ENCODE data around the gene SAMD13. TPM values are rescaled to one million over a fixed set of nuclear protein-coding genes. Genes with fewer than 3 reads are reported as not detected.

SAMD13 gene
- total and polyA plus RNA-seq, 2 donors (not counting 3 experiments of a cell fraction or from before 2014, with no cell fraction given), result 1.2 to 4.8 TPM

DNA sequence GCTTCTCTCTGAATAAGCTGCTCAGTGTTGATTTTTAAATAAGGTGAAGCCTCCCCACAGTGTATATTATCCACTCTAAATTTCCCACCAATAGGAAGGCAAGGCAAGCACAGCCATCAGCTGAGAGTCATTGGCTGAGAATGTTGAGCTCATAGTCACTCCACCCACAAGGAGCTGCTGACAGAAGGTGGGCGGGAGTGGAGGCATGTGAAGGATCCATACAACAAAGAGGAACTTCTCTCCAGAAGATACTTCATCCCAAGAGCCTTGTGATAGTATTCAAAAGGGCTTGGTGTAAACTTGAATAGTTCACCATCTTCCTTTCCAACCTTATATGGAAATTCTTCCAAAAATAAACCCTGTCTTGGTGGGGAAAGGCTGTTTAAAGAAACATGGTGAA is 42.8 kb downstream of the SAMD13 start:
- DNase-seq (ENCODE audit: low read depth, low spot score), result no peak
- POLR2A ChIA-PET, result no interaction called here
- CTCF ChIA-PET, result no interaction called here
- Histone ChIP-seq H3K27ac (ENCODE audit: insufficient read depth, low read depth, low read length) (no peak overlapping the region), H3K9me3 (replicated peaks; ENCODE audit: control insufficient read depth, insufficient read depth, low read length) (no peaks in the 10 kb centered on the region), H3K4me3 (replicated peaks in 1 of 3; ENCODE audit: insufficient read depth in 1 of 3, low read depth in 1 of 3, low read length in 3 of 3) (no peak overlapping the region), H2AFZ (ENCODE audit: low read depth, low read length) (no peak overlapping the region), H3K36me3 (ENCODE audit: control insufficient read depth in 2 of 2, extremely low read depth in 1 of 2, insufficient read depth in 2 of 2, low read length in 2 of 2) (no peaks in the 10 kb centered on the region), H3K27me3 (ENCODE audit: control insufficient read depth in 2 of 2, insufficient read depth in 2 of 2, low read length in 2 of 2) (no peaks in the 10 kb centered on the region), H3K9me1 (replicated peaks; ENCODE audit: control insufficient read depth, extremely low read depth, insufficient read depth, low read length) (no peaks in the 10 kb centered on the region), H3K9ac (replicated peaks; ENCODE audit: extremely low read depth, insufficient read depth, low read length) (no peak overlapping the region), H4K20me1 (replicated peaks; ENCODE audit: control insufficient read depth, extremely low read depth, insufficient read depth, low read length) (no peaks in the 10 kb centered on the region), H3K4me2 (ENCODE audit: insufficient read depth, low read length) (no peak overlapping the region), H3K79me2 (ENCODE audit: control insufficient read depth, insufficient read depth, low read length) (no peaks in the 10 kb centered on the region), H3K4me1 (ENCODE audit: control insufficient read depth, extremely low read depth, insufficient read depth, low read length) (no peaks in the 10 kb centered on the region)
- no peak for FAIRE-seq
- TF ChIP-seq EZH2 (IDR thresholded peaks at IDR 0.05; ENCODE audit: borderline replicate concordance, low read depth, low read length, severe bottlenecking), result no peak
- no peak for TF ChIP-seq JUN (IDR thresholded peaks at IDR 0.05; ENCODE audit: borderline replicate concordance, insufficient read depth, insufficient read length, low read depth)
- no peak for TF ChIP-seq POLR2A (IDR thresholded peaks at IDR 0.05; ENCODE audit: low read depth, low read length)
- no peak for TF ChIP-seq POLR2AphosphoS5 (IDR thresholded peaks at IDR 0.05; ENCODE audit: insufficient read depth, low read depth, low read length)
- TF ChIP-seq MAX (IDR thresholded peaks at IDR 0.05; ENCODE audit: insufficient read depth, insufficient read length), result no peak
- intact Hi-C loops (cut with micrococcal nuclease), result no loop called here
- BruUV-seq (replicated peaks), result no TSS peak
- dilution Hi-C loops (cut with MboI; ENCODE audit: extremely low pct_ligation_motif_present, low sequenced_read_pairs), result no loop called here

DNA sequence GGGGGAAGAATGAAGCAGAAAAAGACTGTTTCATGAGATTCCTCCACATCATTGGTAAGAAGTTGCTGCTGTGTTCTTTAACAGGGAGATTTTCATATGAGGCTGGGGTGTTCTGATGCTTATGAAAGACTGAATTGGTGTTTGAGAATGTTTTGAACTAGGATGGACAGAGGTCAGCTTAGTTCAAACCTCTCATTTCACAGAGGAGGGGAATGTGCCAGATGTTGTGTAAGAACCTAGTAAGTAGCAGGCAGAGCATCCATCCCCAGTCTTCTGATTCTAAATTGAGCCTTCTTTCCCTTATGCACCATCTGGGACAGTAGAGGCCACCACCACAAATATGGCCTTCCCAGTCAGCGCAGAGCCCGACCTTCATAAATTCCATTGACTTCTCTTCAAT is 43.7 kb downstream of the SAMD13 start:
- intact Hi-C loops (cut with micrococcal nuclease) (no loop called here), dilution Hi-C loops (cut with MboI; ENCODE audit: extremely low pct_ligation_motif_present, low sequenced_read_pairs) (no loop called here)
- no TSS peak for BruUV-seq (replicated peaks)
- Histone ChIP-seq H3K4me1 (ENCODE audit: control insufficient read depth, extremely low read depth, insufficient read depth, low read length) (no peaks in the 10 kb centered on the region), H3K79me2 (ENCODE audit: control insufficient read depth, insufficient read depth, low read length) (no peaks in the 10 kb centered on the region), H3K4me3 (replicated peaks in 1 of 3; ENCODE audit: insufficient read depth in 1 of 3, low read depth in 1 of 3, low read length in 3 of 3) (no peak overlapping the region), H3K27me3 (ENCODE audit: control insufficient read depth in 2 of 2, insufficient read depth in 2 of 2, low read length in 2 of 2) (no peaks in the 10 kb centered on the region), H2AFZ (ENCODE audit: low read depth, low read length) (no peak overlapping the region), H3K27ac (ENCODE audit: insufficient read depth, low read depth, low read length) (no peak overlapping the region), H3K9me1 (replicated peaks; ENCODE audit: control insufficient read depth, extremely low read depth, insufficient read depth, low read length) (no peaks in the 10 kb centered on the region), H3K4me2 (ENCODE audit: insufficient read depth, low read length) (no peak overlapping the region), H3K9ac (replicated peaks; ENCODE audit: extremely low read depth, insufficient read depth, low read length) (no peak overlapping the region), H3K9me3 (replicated peaks; ENCODE audit: control insufficient read depth, insufficient read depth, low read length) (no peaks in the 10 kb centered on the region), H4K20me1 (replicated peaks; ENCODE audit: control insufficient read depth, extremely low read depth, insufficient read depth, low read length) (no peaks in the 10 kb centered on the region), H3K36me3 (ENCODE audit: control insufficient read depth in 2 of 2, extremely low read depth in 1 of 2, insufficient read depth in 2 of 2, low read length in 2 of 2) (no peaks in the 10 kb centered on the region)
- no peak for FAIRE-seq
- POLR2A ChIA-PET, result no interaction called here
- DNase-seq (ENCODE audit: low read depth, low spot score), result no peak
- TF ChIP-seq JUN (IDR thresholded peaks at IDR 0.05; ENCODE audit: borderline replicate concordance, insufficient read depth, insufficient read length, low read depth) (no peak), POLR2A (IDR thresholded peaks at IDR 0.05; ENCODE audit: low read depth, low read length) (no peak), MAX (IDR thresholded peaks at IDR 0.05; ENCODE audit: insufficient read depth, insufficient read length) (no peak), MYC (IDR thresholded peaks at IDR 0.05; ENCODE audit: low read depth, low read length) (no peak), POLR2AphosphoS5 (IDR thresholded peaks at IDR 0.05; ENCODE audit: insufficient read depth, low read depth, low read length) (no peak), GATA2 (IDR thresholded peaks at IDR 0.05; ENCODE audit: insufficient read depth, insufficient read length, low read depth, low read length) (no peak), EZH2 (IDR thresholded peaks at IDR 0.05; ENCODE audit: borderline replicate concordance, low read depth, low read length, severe bottlenecking) (no peak), FOS (IDR thresholded peaks at IDR 0.05; ENCODE audit: borderline replicate concordance, insufficient read depth, low read length) (no peak)
- TF ChIP-seq, protein P1, sequence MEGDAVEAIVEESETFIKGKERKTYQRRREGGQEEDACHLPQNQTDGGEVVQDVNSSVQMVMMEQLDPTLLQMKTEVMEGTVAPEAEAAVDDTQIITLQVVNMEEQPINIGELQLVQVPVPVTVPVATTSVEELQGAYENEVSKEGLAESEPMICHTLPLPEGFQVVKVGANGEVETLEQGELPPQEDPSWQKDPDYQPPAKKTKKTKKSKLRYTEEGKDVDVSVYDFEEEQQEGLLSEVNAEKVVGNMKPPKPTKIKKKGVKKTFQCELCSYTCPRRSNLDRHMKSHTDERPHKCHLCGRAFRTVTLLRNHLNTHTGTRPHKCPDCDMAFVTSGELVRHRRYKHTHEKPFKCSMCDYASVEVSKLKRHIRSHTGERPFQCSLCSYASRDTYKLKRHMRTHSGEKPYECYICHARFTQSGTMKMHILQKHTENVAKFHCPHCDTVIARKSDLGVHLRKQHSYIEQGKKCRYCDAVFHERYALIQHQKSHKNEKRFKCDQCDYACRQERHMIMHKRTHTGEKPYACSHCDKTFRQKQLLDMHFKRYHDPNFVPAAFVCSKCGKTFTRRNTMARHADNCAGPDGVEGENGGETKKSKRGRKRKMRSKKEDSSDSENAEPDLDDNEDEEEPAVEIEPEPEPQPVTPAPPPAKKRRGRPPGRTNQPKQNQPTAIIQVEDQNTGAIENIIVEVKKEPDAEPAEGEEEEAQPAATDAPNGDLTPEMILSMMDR (IDR thresholded peaks at IDR 0.05; ENCODE audit: extremely low read depth in 1 of 2, insufficient read depth in 1 of 2, low read depth in 1 of 2, low read length in 2 of 2), result no peak
- CTCF ChIA-PET, result no interaction called here

Data from endothelial cell of umbilical vein (primary cell).